DOHH2 (cell line): ENCODE data around the gene CHN2.

ENCODE experiments used
- CTCF ChIP-seq: fragments of 200-600 bp; sonication (generic); IDR thresholded peaks from one replicate; pipeline ENCODE4 v1.5.1; 2014; ENCODE audit warnings: antibody characterized with exemption, mild to moderate bottlenecking, low read depth, low read length; ENCODE audit not compliant: poor library complexity, severe bottlenecking
- EZH2phosphoT487 ChIP-seq: fragments of 200-600 bp; sonication (generic); IDR thresholded peaks from 2 replicates; pipeline ENCODE4 v1.6.1; 2017; ENCODE audit warnings: borderline replicate concordance, mild to moderate bottlenecking, antibody characterized with exemption, low read length, moderate library complexity, mixed read lengths

GRCh38 chr7:29432721-29433120 lies 238.1 kb downstream of the CHN2 start:
- TF ChIP-seq CTCF, result no peak
- no peak for TF ChIP-seq EZH2phosphoT487
